ENCODE results near the gene BIRC7. TPM values are rescaled to one million over a fixed set of nuclear protein-coding genes. Genes with fewer than 3 reads are reported as not detected.

BIRC7 gene
- total and polyA plus RNA-seq, 2 donors: 0.09 to 0.87 TPM

- Histone ChIP-seq H3K9me3 (ENCODE audit: control insufficient read depth in 2 of 2, insufficient read depth in 1 of 2, low read length in 1 of 2) (no peaks in the 10 kb centered on the region), H3K27me3 (ENCODE audit: control insufficient read depth in 2 of 2, insufficient read depth in 1 of 2, low read length in 1 of 2) (peaks cover 0 to 90% of the 10 kb centered on the region in 2 donors), H3K4me3 (ENCODE audit: low read length in 2 of 2) (no peak overlapping the region), H3K36me3 (ENCODE audit: control insufficient read depth in 2 of 2, insufficient read depth in 2 of 2, low read length in 1 of 2) (no peaks in the 10 kb centered on the region), H3K4me1 (ENCODE audit: control insufficient read depth in 2 of 2, insufficient read depth in 2 of 2, low read length in 2 of 2) (no peaks in the 10 kb centered on the region), H3K27ac (ENCODE audit: low read depth in 1 of 2, low read length in 1 of 2) (no peak overlapping the region)
- no peak for DNase-seq (ENCODE audit: low read depth in 6 of 9, low spot score in 9 of 9)
- WGBS: 18% methylated on average over 17 of the region's 17 CpGs
These were observed 4.9 kb upstream of the BIRC7 start for GRCh38 chr20:63230800-63231268.

GRCh38 chr20:63232235-63233060 is 3.3 kb upstream of the BIRC7 start:
- H3K27me3 ChIP-seq (ENCODE audit: control insufficient read depth in 2 of 2, insufficient read depth in 1 of 2, low read length in 1 of 2): peaks cover 0 to 87% of the 10 kb centered on the region in 2 donors
- no peaks in the 10 kb centered on the region for H3K9me3 ChIP-seq (ENCODE audit: control insufficient read depth in 2 of 2, insufficient read depth in 1 of 2, low read length in 1 of 2)
- H3K4me1 ChIP-seq (ENCODE audit: control insufficient read depth in 2 of 2, insufficient read depth in 2 of 2, low read length in 2 of 2): no peaks in the 10 kb centered on the region
- H3K4me3 ChIP-seq (ENCODE audit: low read length in 2 of 2): no peak overlapping the region
- no peak overlapping the region for H3K27ac ChIP-seq (ENCODE audit: low read depth in 1 of 2, low read length in 1 of 2)
- DNase-seq (ENCODE audit: low read depth in 6 of 9, low spot score in 9 of 9): no peak
- WGBS: 63% methylated on average over 18 of the region's 18 CpGs
- no peaks in the 10 kb centered on the region for H3K36me3 ChIP-seq (ENCODE audit: control insufficient read depth in 2 of 2, insufficient read depth in 2 of 2, low read length in 1 of 2)

GRCh38 chr20:63233061-63233344 is 2.7 kb upstream of the BIRC7 start:
- Histone ChIP-seq H3K36me3 (ENCODE audit: control insufficient read depth in 2 of 2, insufficient read depth in 2 of 2, low read length in 1 of 2) (no peaks in the 10 kb centered on the region), H3K4me3 (ENCODE audit: low read length in 2 of 2) (no peak overlapping the region), H3K27ac (ENCODE audit: low read depth in 1 of 2, low read length in 1 of 2) (no peak overlapping the region), H3K27me3 (ENCODE audit: control insufficient read depth in 2 of 2, insufficient read depth in 1 of 2, low read length in 1 of 2) (peaks cover 0 to 85% of the 10 kb centered on the region in 2 donors), H3K4me1 (ENCODE audit: control insufficient read depth in 2 of 2, insufficient read depth in 2 of 2, low read length in 2 of 2) (no peaks in the 10 kb centered on the region), H3K9me3 (ENCODE audit: control insufficient read depth in 2 of 2, insufficient read depth in 1 of 2, low read length in 1 of 2) (no peaks in the 10 kb centered on the region)
- no peak for DNase-seq (ENCODE audit: low read depth in 6 of 9, low spot score in 9 of 9)
- 87% methylated on average over 3 of the region's 3 CpGs for WGBS

- no peaks in the 10 kb centered on the region for H3K36me3 ChIP-seq (ENCODE audit: control insufficient read depth in 2 of 2, insufficient read depth in 2 of 2, low read length in 1 of 2)
- H3K4me1 ChIP-seq (ENCODE audit: control insufficient read depth in 2 of 2, insufficient read depth in 2 of 2, low read length in 2 of 2): peaks cover 0 to 4% of the 10 kb centered on the region in 2 donors
- no peak for DNase-seq (ENCODE audit: low read depth in 6 of 9, low spot score in 9 of 9)
- peaks cover 0 to 76% of the 10 kb centered on the region in 2 donors for H3K27me3 ChIP-seq (ENCODE audit: control insufficient read depth in 2 of 2, insufficient read depth in 1 of 2, low read length in 1 of 2)
- H3K9me3 ChIP-seq (ENCODE audit: control insufficient read depth in 2 of 2, insufficient read depth in 1 of 2, low read length in 1 of 2): no peaks in the 10 kb centered on the region
- no peak overlapping the region for H3K4me3 ChIP-seq (ENCODE audit: low read length in 2 of 2)
- 91% methylated on average over 17 of the region's 17 CpGs for WGBS
- no peak overlapping the region for H3K27ac ChIP-seq (ENCODE audit: low read depth in 1 of 2, low read length in 1 of 2)
These were observed 1.8 kb upstream of the BIRC7 start for GRCh38 chr20:63233924-63234323.

- DNase-seq (ENCODE audit: low read depth in 6 of 9, low spot score in 9 of 9): no peak
- 17% methylated on average over 20 of the region's 20 CpGs for WGBS
- H3K27me3 ChIP-seq (ENCODE audit: control insufficient read depth in 2 of 2, insufficient read depth in 1 of 2, low read length in 1 of 2): peaks cover 0 to 67% of the 10 kb centered on the region in 2 donors
These were observed 859 bp upstream of the BIRC7 start for GRCh38 chr20:63234693-63235398.

GRCh38 chr20:63236116-63236837 is 572 bp downstream of the BIRC7 start:
- Histone ChIP-seq H3K36me3 (ENCODE audit: control insufficient read depth in 2 of 2, insufficient read depth in 2 of 2, low read length in 1 of 2) (no peaks in the 10 kb centered on the region), H3K27ac (ENCODE audit: low read depth in 1 of 2, low read length in 1 of 2) (no peak overlapping the region), H3K4me1 (ENCODE audit: control insufficient read depth in 2 of 2, insufficient read depth in 2 of 2, low read length in 2 of 2) (peaks cover 0 to 4% of the 10 kb centered on the region in 2 donors), H3K27me3 (ENCODE audit: control insufficient read depth in 2 of 2, insufficient read depth in 1 of 2, low read length in 1 of 2) (peaks cover 0 to 53% of the 10 kb centered on the region in 2 donors), H3K4me3 (ENCODE audit: low read length in 2 of 2) (no peak overlapping the region), H3K9me3 (ENCODE audit: control insufficient read depth in 2 of 2, insufficient read depth in 1 of 2, low read length in 1 of 2) (no peaks in the 10 kb centered on the region)
- no peak for DNase-seq (ENCODE audit: low read depth in 6 of 9, low spot score in 9 of 9)
- 91% methylated on average over 26 of the region's 26 CpGs for WGBS

More at GRCh38 chr20:63234693-63235398, 859 bp upstream of the BIRC7 start:
- Histone ChIP-seq H3K4me3 (ENCODE audit: low read length in 2 of 2) (no peak overlapping the region), H3K27ac (ENCODE audit: low read depth in 1 of 2, low read length in 1 of 2) (no peak overlapping the region), H3K4me1 (ENCODE audit: control insufficient read depth in 2 of 2, insufficient read depth in 2 of 2, low read length in 2 of 2) (peaks cover 0 to 4% of the 10 kb centered on the region in 2 donors), H3K36me3 (ENCODE audit: control insufficient read depth in 2 of 2, insufficient read depth in 2 of 2, low read length in 1 of 2) (no peaks in the 10 kb centered on the region), H3K9me3 (ENCODE audit: control insufficient read depth in 2 of 2, insufficient read depth in 1 of 2, low read length in 1 of 2) (no peaks in the 10 kb centered on the region)

GRCh38 chr20:63238031-63238430 is 2.3 kb downstream of the BIRC7 start:
- no peaks in the 10 kb centered on the region for H3K9me3 ChIP-seq (ENCODE audit: control insufficient read depth in 2 of 2, insufficient read depth in 1 of 2, low read length in 1 of 2)
- no peak overlapping the region for H3K4me3 ChIP-seq (ENCODE audit: low read length in 2 of 2)
- peaks cover 0 to 4% of the 10 kb centered on the region in 2 donors for H3K4me1 ChIP-seq (ENCODE audit: control insufficient read depth in 2 of 2, insufficient read depth in 2 of 2, low read length in 2 of 2)
- H3K27me3 ChIP-seq (ENCODE audit: control insufficient read depth in 2 of 2, insufficient read depth in 1 of 2, low read length in 1 of 2): peaks cover 0 to 38% of the 10 kb centered on the region in 2 donors
- WGBS: 86% methylated on average over 10 of the region's 10 CpGs
- H3K36me3 ChIP-seq (ENCODE audit: control insufficient read depth in 2 of 2, insufficient read depth in 2 of 2, low read length in 1 of 2): no peaks in the 10 kb centered on the region
- no peak overlapping the region for H3K27ac ChIP-seq (ENCODE audit: low read depth in 1 of 2, low read length in 1 of 2)
- no peak for DNase-seq (ENCODE audit: low read depth in 6 of 9, low spot score in 9 of 9)

GRCh38 chr20:63238514-63239125 is 2.9 kb downstream of the BIRC7 start:
- Histone ChIP-seq H3K27me3 (ENCODE audit: control insufficient read depth in 2 of 2, insufficient read depth in 1 of 2, low read length in 1 of 2) (peaks cover 0 to 32% of the 10 kb centered on the region in 2 donors), H3K4me3 (ENCODE audit: low read length in 2 of 2) (no peak overlapping the region), H3K36me3 (ENCODE audit: control insufficient read depth in 2 of 2, insufficient read depth in 2 of 2, low read length in 1 of 2) (no peaks in the 10 kb centered on the region), H3K4me1 (ENCODE audit: control insufficient read depth in 2 of 2, insufficient read depth in 2 of 2, low read length in 2 of 2) (peaks cover 0 to 4% of the 10 kb centered on the region in 2 donors), H3K9me3 (ENCODE audit: control insufficient read depth in 2 of 2, insufficient read depth in 1 of 2, low read length in 1 of 2) (no peaks in the 10 kb centered on the region), H3K27ac (ENCODE audit: low read depth in 1 of 2, low read length in 1 of 2) (no peak overlapping the region)
- WGBS: 67% methylated on average over 16 of the region's 16 CpGs
- no peak for DNase-seq (ENCODE audit: low read depth in 6 of 9, low spot score in 9 of 9)
